SK-N-SH treated with all-trans-retinoic acid at 6 μM for 48 hours (cell line): ENCODE data around the gene MTOR.

Experiments
- ATAC-seq: fragments of 200-7000 bp; cut with Tn5 transposase; 3 replicates; pipeline ENCODE4 v1.9.1; 2020; ENCODE audit warnings: mild to moderate bottlenecking, moderate library complexity
- ARNTL ChIP-seq: fragments of 450-650 bp; formaldehyde crosslinking; IDR thresholded peaks from 2 replicates; pipeline ENCODE4 v1.5.0; 2020; ENCODE audit warnings: low read depth, mild to moderate bottlenecking, moderate library complexity, borderline replicate concordance
- BACH2 ChIP-seq: fragments of 250-450 bp; sonication (Bioruptor Pico); IDR thresholded peaks from 2 replicates; pipeline ENCODE4 v1.9.0; 2021; ENCODE audit warnings: mild to moderate bottlenecking, borderline replicate concordance
- CSDC2 ChIP-seq: fragments of 250-450 bp; sonication (Bioruptor Pico); IDR thresholded peaks from 2 replicates; pipeline ENCODE4 v1.5.0; 2020; ENCODE audit warnings: mild to moderate bottlenecking, moderate library complexity
- ESRRG ChIP-seq: fragments of 250-450 bp; sonication (Bioruptor Pico); IDR thresholded peaks from 2 replicates; pipeline ENCODE4 v1.6.1; 2021; ENCODE audit warnings: mild to moderate bottlenecking
- ISL1 ChIP-seq: fragments of 250-450 bp; sonication (Bioruptor Pico); IDR thresholded peaks from 2 replicates; pipeline ENCODE4 v2.1.2; 2022; ENCODE audit warnings: mild to moderate bottlenecking, moderate library complexity
- OSR1 ChIP-seq: fragments of 250-450 bp; sonication (Bioruptor Pico); IDR thresholded peaks from 2 replicates; pipeline ENCODE4 v1.8.0; 2022; ENCODE audit warnings: moderate library complexity, mild to moderate bottlenecking, inconsistent platforms
- PATZ1 ChIP-seq: fragments of 250-450 bp; sonication (Bioruptor Pico); IDR thresholded peaks from 2 replicates; pipeline ENCODE4 v1.8.0; 2020; ENCODE audit warnings: mild to moderate bottlenecking, moderate library complexity, borderline replicate concordance
- PPARA ChIP-seq: fragments of 250-450 bp; sonication (Bioruptor Pico); IDR thresholded peaks from 2 replicates; pipeline ENCODE4 v1.5.0; 2020; ENCODE audit warnings: mild to moderate bottlenecking, borderline replicate concordance
- RARB ChIP-seq: fragments of 250-450 bp; sonication (Bioruptor Pico); IDR thresholded peaks from 2 replicates; pipeline ENCODE4 v1.8.0; 2021; ENCODE audit warnings: mild to moderate bottlenecking, moderate library complexity
- SNAI2 ChIP-seq: fragments of 250-450 bp; sonication (Bioruptor Pico); IDR thresholded peaks from 2 replicates; pipeline ENCODE4 v1.5.0; 2020; ENCODE audit warnings: mild to moderate bottlenecking, moderate library complexity
- TCF4 ChIP-seq: fragments of 250-450 bp; sonication (Bioruptor Pico); IDR thresholded peaks from 2 replicates; pipeline ENCODE4 v1.8.0; 2021; ENCODE audit warnings: mild to moderate bottlenecking, moderate library complexity, borderline replicate concordance
- TOX ChIP-seq: fragments of 250-450 bp; sonication (Bioruptor Pico); IDR thresholded peaks from 2 replicates; pipeline ENCODE4 v1.8.0; 2021; ENCODE audit warnings: mild to moderate bottlenecking, moderate library complexity, borderline replicate concordance
- TSHZ2 ChIP-seq: fragments of 250-450 bp; sonication (Bioruptor Pico); IDR thresholded peaks from 2 replicates; pipeline ENCODE4 v1.5.0; 2020; ENCODE audit warnings: mild to moderate bottlenecking, moderate library complexity
- ZC3H10 ChIP-seq: fragments of 250-450 bp; sonication (Bioruptor Pico); IDR thresholded peaks from 2 replicates; pipeline ENCODE4 v1.5.1; 2021; ENCODE audit warnings: mild to moderate bottlenecking, moderate library complexity
- ZFP30 ChIP-seq: fragments of 450-650 bp; formaldehyde crosslinking; IDR thresholded peaks from 2 replicates; pipeline ENCODE4 v1.5.0; 2022; ENCODE audit warnings: mild to moderate bottlenecking, moderate library complexity
- ZNF565 ChIP-seq: fragments of 450-650 bp; formaldehyde crosslinking; conservative IDR thresholded peaks from 2 replicates; pipeline ENCODE4 v1.5.0; 2020; ENCODE audit warnings: low read depth, mild to moderate bottlenecking, moderate library complexity
- ZNF70 ChIP-seq: fragments of 450-650 bp; formaldehyde crosslinking; IDR thresholded peaks from 2 replicates; pipeline ENCODE4 v1.5.0; 2020; ENCODE audit warnings: mild to moderate bottlenecking, moderate library complexity
- ZNF8 ChIP-seq: fragments of 450-650 bp; formaldehyde crosslinking; IDR thresholded peaks from 2 replicates; pipeline ENCODE4 v1.5.0; 2020; ENCODE audit warnings: mild to moderate bottlenecking, moderate library complexity
- TF ChIP-seq, protein P1 (sequence below): fragments of 250-450 bp; sonication (Bioruptor Pico); IDR thresholded peaks from 2 replicates; pipeline ENCODE4 v1.5.1; 2021; ENCODE audit warnings: mild to moderate bottlenecking, moderate library complexity
- TF ChIP-seq, protein P2 (sequence below): fragments of 250-450 bp; sonication (Bioruptor Pico); IDR thresholded peaks from 2 replicates; pipeline ENCODE4 v1.5.1; 2020; ENCODE audit warnings: low read depth, mild to moderate bottlenecking, moderate library complexity
- TF ChIP-seq, protein P3 (sequence below): fragments of 250-450 bp; sonication (Bioruptor Pico); IDR thresholded peaks from 2 replicates; pipeline ENCODE4 v1.8.0; 2021; ENCODE audit warnings: low read depth, mild to moderate bottlenecking, moderate library complexity, borderline replicate concordance

Gene MTOR

GRCh38 chr1:11187494-11187893, 74.9 kb downstream of the MTOR start:
- ATAC-seq = no peak
- TF ChIP-seq ZNF565 = no peak
- TF ChIP-seq ARNTL (CRISPR knock-in tag) = no peak
- no peak for TF ChIP-seq ESRRG (CRISPR knock-in tag)
- no peak for TF ChIP-seq TOX (CRISPR knock-in tag)
- TF ChIP-seq ISL1 (CRISPR knock-in tag) = no peak
- no peak for TF ChIP-seq ZFP30 (CRISPR knock-in tag)
- TF ChIP-seq PPARA (CRISPR knock-in tag) = no peak

- TF ChIP-seq PPARA (CRISPR knock-in tag) (no peak), TOX (CRISPR knock-in tag) (no peak), CSDC2 (no peak), TSHZ2 (no peak), RARB (CRISPR knock-in tag) (no peak), ZNF70 (CRISPR knock-in tag) (no peak), ZC3H10 (no peak), ESRRG (CRISPR knock-in tag) (no peak), BACH2 (CRISPR knock-in tag) (no peak)
- TF ChIP-seq, protein P1, sequence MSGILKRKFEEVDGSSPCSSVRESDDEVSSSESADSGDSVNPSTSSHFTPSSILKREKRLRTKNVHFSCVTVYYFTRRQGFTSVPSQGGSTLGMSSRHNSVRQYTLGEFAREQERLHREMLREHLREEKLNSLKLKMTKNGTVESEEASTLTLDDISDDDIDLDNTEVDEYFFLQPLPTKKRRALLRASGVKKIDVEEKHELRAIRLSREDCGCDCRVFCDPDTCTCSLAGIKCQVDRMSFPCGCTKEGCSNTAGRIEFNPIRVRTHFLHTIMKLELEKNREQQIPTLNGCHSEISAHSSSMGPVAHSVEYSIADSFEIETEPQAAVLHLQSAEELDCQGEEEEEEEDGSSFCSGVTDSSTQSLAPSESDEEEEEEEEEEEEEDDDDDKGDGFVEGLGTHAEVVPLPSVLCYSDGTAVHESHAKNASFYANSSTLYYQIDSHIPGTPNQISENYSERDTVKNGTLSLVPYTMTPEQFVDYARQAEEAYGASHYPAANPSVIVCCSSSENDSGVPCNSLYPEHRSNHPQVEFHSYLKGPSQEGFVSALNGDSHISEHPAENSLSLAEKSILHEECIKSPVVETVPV (CRISPR knock-in tag) = no peak
- TF ChIP-seq, protein P2, sequence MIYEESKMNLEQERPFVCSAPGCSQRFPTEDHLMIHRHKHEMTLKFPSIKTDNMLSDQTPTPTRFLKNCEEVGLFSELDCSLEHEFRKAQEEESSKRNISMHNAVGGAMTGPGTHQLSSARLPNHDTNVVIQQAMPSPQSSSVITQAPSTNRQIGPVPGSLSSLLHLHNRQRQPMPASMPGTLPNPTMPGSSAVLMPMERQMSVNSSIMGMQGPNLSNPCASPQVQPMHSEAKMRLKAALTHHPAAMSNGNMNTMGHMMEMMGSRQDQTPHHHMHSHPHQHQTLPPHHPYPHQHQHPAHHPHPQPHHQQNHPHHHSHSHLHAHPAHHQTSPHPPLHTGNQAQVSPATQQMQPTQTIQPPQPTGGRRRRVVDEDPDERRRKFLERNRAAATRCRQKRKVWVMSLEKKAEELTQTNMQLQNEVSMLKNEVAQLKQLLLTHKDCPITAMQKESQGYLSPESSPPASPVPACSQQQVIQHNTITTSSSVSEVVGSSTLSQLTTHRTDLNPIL (CRISPR knock-in tag) = no peak
- TF ChIP-seq, all 23 proteins: peak for 0
- no peak for ATAC-seq
Measured at GRCh38 chr1:11187000-11187399, 75.4 kb downstream of the MTOR start.

DNA sequence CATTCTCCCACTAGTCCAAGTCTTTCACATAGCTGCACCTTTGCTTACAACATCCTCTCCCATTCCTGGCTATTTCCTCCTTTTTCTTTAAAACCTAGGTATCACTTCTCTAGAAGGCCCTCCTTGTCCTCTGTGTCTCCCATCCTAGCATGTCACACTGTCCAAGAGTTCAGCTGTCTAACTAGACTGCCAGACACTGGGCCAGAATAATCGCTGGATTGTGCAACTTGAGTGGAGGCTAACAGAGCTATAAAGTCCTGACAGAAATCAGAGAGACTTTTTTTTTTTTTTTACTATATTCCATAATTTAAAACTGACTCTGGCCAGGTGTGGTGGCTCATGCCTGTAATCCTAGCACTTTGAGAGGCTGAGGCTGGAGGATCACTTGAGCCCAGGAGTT, 77.4 kb downstream of the MTOR start:
- no peak for ATAC-seq
- TF ChIP-seq, protein P2 (CRISPR knock-in tag) = no peak
- no peak for TF ChIP-seq ARNTL (CRISPR knock-in tag)
- TF ChIP-seq ISL1 (CRISPR knock-in tag) = no peak
- no peak for TF ChIP-seq RARB (CRISPR knock-in tag)
- no peak for TF ChIP-seq TOX (CRISPR knock-in tag)
- TF ChIP-seq SNAI2 (CRISPR knock-in tag) = no peak
- TF ChIP-seq, protein P3, sequence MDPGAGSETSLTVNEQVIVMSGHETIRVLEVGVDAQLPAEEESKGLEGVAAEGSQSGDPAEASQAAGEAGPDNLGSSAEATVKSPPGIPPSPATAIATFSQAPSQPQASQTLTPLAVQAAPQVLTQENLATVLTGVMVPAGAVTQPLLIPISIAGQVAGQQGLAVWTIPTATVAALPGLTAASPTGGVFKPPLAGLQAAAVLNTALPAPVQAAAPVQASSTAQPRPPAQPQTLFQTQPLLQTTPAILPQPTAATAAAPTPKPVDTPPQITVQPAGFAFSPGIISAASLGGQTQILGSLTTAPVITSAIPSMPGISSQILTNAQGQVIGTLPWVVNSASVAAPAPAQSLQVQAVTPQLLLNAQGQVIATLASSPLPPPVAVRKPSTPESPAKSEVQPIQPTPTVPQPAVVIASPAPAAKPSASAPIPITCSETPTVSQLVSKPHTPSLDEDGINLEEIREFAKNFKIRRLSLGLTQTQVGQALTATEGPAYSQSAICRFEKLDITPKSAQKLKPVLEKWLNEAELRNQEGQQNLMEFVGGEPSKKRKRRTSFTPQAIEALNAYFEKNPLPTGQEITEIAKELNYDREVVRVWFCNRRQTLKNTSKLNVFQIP = no peak
- TF ChIP-seq ZNF565 = no peak
- TF ChIP-seq, protein P1 (CRISPR knock-in tag) = no peak
- TF ChIP-seq ZNF70 (CRISPR knock-in tag) = no peak
- no peak for TF ChIP-seq BACH2 (CRISPR knock-in tag)
- no peak for TF ChIP-seq TCF4 (CRISPR knock-in tag)
- TF ChIP-seq ZC3H10 = no peak
- TF ChIP-seq OSR1 (CRISPR knock-in tag) = no peak
- no peak for TF ChIP-seq ZNF8 (CRISPR knock-in tag)
- no peak for TF ChIP-seq PATZ1 (CRISPR knock-in tag)
